CD4-positive, alpha-beta T cell treated with Interleukin-21 for 1 hour (primary cell): Measurements from ENCODE around the gene PHLDB3.
A peak's percentile ranks its signal among the peaks of the same experiment; 100 is the strongest.
"Not testable (repeated sequence)": the region's sequence is repeated elsewhere in the genome, so short reads cannot be mapped to it uniquely, and the experiment has no call there.

Experiments
- DNase-seq: peaks from one replicate; pipeline ENCODE4 v3.0.0-alpha.2; 2020

The PHLDB3 gene

DNA sequence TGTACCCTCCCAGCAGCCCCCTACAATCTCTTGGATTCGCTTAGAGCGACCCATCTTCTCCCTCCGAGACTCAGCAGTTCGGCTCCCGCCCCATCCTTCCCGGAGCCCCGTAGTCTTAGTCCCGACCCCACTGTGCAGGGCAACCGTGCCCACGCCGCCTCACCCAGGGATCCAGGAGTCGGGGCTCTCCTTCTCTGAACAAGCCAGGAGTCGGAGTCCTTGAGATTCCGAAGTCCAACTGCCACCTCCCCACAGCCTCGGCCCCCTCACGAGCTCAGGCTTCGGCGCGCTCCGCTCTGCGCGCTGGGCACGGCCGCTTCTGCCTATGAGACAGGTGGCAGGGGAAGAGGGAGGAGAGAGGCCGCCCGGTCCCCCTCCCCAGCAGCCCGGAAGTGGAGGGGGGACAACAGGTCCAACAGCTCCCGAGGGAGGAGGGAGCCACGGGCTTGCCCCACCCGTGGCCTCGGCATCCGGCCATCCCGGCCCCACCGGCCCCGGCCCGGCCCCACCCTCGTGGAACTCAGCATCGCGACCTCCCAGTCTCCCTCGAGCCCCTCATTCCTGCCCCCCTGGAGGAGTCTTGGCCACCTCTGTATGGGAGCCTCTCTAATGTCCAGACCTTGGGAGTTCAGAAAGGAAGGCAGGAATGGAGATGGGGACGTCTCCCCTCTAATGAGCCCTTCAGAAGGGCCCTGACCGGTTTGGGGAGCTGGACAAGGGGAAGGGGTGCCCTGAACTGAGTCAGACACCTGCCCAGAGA is at the start of gene PHLDB3:
PHLDB3 (minus strand) TSS at position 321 of the 760 bp plus-strand sequence. CDS start 628 bp downstream, outside the sequence.
- peak; percentile 63 for DNase-seq

DNA sequence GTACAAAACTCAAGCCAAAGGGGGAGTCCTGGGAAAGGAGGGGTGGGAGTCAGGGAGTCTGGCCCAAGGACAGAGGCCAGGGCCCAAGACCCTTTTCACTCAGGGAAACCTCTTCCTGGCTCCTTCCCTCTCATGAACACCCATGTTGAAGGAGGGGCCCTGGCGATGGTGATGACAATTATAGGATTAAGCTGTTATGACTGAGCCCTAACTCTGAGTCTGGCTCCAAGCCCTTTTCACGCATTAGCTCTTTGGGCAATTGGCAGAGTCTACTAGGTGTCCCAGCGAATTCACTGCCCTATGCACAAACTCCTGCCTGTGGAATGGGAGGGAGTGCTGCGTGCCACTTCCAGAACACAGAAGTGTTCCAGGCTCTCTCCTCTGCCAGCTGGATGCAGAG is 49.1 kb upstream of the PHLDB3 start:
- no peak for DNase-seq

DNA sequence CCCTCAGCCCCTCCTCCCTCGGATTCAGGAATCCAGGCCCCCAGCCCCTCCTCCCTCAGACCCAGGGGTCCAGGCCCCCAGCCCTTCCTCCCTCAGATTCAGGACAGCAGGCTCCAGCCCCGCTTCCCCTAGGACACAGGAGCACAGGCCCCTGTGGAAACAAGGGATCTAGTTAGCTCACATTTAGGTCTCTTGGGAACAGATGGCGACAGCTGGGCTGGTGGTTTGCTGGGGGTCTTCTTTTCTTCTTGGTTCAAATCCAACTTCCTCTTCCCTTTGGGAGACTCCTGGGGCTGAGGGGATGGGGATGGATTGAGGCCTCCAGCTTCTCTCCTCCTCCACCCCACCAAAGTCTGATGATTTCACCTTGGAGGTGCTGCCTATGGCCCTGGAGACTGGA is 48.1 kb upstream of the PHLDB3 start:
- DNase-seq = no peak

DNA sequence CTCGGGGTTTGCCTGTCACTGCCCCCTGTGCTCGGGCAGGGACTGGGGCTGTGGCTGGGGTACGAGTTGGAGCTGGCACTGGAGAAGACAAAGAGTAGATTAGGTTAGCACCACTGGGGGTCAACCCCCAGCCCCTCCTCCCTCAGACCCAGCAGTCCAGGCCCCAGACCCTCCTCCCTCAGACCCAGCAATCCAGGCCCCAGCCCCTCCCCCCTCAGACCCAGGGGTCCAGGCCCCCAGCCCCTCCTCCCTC is 47.6 kb upstream of the PHLDB3 start:
- no peak for DNase-seq

DNA sequence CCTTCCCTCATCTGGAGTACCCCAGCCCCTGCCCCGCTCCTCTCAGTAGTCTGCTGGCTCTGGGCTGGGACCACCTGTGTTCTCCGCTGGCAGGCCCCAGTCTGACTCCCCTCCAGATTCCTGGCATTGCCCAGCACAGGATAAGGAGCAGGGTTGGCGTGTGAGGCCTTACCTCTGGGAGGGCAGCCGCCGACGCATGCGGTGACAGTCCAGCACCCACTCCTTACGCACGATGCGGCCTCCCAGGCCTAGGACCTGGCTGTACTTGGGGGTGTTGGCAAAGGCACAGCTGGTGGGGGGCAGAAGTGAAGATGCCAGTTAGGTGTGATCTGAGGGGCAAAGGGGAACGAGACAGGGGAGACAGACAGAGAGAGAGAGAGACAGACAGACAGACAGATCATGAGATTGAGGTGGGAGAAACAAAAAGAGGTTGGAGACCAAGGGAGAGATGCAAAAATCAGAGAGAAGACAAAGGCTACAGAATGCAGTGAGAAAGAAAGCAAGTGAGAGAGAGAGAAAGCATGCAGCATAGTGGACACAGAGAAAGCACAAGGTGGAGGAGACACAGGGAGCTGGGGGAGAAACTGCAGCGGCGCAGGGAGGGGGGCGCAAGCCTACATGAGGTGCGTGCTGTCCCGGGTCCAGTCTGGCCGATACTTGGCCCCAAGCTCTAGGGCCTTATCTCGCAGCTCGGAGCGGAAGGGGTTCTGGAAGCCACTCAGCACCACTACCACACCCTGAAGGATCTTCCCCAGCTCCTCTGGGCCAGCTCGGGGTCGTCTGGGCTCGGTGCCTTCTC is 47.1 kb upstream of the PHLDB3 start:
- no peak for DNase-seq

DNA sequence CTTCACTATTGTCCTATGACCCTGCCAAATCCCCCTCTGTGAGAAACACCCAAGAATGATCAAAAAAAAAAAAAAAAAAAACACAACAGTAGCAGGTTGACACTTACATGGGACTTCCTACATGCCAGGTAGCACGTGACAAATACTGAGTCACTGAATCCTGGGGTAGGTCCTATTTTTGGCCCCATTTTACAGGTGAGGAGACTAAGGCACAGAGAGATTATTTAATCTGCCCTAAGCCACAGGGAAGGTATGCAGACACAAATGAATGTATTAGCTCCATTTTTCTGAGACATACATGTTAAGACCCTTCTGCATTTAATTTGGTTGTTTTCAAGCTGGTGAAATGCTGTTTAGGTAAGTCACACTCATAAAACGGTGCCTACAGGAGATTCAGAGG is 44.2 kb upstream of the PHLDB3 start:
- no peak for DNase-seq

DNA sequence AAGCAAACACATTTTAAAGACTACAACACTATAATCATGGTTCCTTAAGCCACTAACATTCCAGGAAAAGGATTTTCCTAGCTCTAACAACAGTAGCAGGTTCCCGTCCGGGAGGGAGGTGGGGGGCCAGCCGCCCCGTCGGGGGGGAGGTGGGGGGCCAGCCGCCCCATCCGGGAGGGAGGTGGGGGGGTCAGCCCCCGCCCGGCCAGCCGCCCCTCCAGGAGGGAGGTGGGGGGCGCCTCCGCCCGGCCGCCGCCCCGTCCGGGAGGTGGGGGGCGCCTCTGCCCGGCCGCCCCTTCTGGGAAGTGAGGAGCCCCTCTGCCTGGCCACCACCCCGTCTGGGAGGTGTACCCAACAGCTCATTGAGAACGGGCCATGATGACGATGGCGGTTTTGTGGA is 43.4 kb upstream of the PHLDB3 start:
- not testable (repeated sequence) for DNase-seq

DNA sequence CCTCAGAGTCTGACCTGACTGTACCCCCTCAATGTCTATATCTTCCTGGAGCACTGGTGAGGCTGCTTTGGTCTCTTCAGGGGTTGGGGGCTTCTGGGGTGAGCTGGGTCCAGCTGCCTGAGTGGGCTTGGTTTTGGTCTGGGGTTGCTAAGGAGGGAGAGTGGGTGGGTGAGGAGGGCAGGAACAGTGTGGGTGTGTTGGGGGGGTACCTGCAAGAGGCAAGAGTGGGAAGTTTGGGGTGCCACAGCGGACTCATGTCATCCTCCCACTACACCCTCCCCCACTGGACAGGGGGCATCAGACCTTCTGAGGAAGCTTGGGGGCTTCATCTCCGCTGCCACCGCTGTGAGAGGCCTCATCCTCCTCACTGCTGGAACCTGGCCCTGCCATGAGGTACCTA is 42.0 kb upstream of the PHLDB3 start:
- DNase-seq = no peak

DNA sequence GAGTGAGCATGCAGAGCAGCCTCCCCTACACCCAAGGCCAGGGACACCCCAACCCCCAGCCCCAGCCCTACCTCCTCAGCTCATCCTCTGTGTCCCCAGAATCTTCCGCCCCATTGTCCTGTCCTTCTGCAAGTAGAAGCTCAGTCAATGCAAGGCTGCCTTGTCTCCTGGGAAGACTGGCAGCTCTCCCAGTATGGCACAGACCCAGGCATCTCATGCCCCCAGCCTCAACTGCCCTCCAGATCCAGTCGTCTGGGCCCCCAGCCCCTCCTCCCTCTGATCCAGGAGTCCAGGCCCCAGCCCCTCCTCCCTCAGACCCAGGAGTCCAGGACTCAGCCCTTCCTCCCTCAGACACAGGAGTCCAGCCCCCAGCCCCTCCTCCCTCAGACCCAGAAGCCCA is 41.4 kb upstream of the PHLDB3 start:
- no peak for DNase-seq

DNA sequence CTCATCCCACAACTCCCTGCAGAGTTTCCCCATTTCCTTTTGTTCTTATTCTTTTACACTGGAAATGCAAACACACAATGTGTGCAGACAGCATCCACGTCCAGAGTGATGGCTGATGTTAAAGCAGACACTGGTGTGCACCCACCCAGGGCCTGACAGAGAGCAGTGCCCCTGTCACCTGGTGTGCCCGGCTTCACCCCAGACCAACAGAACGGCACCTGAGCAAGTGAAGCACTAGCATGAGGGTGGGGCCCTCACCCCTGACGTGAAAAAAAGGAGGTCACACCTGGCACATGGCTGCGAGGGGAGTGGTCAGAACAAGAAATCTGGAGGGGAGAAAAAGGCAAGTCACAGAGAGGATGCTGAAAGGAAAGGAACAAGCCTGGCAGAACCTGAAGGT is 40.7 kb upstream of the PHLDB3 start:
- DNase-seq = no peak

DNA sequence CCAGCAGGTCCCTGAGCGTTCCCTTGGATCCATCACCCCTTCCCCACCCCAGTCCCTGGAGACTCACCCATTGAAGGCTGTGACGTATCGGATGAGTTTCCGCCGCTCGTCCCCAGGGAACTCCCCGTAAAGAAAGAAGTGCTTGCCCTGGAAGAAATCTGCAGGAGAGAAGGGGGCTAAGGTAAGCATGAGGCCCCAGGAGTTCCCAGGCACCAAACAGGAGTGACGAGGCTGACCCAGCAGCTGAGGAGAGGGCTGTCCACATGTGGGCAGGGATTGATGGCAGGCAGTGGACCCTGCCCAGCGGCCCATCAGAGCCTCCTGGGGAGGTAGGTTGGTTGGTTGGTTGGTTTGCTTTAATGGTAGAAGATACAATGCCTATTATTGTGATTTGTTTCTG is 39.5 kb upstream of the PHLDB3 start:
- no peak for DNase-seq

DNA sequence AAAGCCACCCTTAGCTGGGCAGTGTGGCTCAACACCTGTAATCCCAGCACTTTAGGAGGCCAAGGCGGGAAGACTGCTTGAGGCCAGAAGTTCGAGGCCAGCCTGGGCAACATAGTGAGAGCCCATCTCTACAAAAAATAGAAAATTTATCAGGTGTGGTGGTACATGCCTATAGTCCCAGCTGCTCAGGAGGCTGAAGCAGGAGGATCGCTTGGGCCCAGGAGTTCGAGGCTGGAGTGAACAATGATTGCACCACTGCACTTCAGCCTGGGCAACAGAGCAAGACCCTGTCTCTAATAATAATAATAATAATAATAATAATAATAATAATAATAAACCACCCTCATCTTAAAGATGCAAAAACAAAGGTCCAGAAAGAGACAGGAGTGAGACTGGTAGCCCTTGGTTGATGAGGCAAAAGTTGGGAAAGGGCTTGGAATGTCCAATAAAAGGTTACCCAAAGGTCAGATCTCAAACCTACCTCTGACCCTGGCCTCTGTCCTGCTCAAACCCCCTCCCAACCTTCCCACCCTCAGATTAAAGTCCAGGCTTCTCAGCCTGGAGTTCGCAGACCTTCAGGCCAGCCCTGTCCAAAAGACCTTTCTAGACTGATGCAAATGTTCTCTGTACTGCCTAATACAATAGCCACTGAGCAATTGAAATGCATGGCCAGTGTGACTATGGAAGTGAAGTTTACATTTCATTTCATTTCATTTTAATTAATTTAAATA is 37.5 kb upstream of the PHLDB3 start:
- no peak for DNase-seq

DNA sequence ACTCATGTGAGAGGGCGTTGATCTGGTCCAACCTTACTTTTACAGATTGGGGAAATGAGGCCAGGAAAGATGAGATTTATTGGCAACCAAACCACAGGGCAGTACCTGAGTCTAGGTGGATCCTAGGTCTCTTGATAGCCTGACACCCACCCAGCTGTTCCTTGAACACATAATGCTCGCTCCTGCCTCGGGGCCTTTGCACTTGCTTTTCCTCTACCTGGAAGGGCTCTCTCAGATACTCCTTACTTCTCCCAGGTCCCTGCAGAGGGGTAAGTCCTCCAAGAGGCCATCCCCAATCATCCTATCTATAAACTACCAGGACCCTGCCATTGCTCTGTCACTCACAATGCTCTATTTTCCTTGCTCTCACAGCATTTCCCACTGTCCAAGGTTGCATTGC is 35.8 kb upstream of the PHLDB3 start:
- no peak for DNase-seq

DNA sequence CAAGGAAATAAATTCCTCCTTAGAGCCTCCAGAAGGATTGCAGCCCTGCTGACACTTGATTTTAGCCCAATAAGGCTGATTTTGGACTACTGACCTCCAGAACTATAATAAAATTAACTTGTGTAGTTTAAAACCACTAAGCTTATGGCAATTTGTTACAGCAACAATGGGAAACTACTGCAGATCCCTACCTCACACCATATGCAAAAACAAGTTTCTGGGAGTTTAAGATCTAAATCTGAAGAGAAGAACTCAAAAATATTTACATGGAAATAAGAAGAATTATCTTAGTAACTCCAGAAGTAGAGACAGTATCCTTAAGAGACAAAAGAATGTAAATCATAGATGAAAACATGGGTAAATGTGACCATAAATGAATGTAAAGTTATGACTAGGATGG is 34.4 kb upstream of the PHLDB3 start:
- no peak for DNase-seq

DNA sequence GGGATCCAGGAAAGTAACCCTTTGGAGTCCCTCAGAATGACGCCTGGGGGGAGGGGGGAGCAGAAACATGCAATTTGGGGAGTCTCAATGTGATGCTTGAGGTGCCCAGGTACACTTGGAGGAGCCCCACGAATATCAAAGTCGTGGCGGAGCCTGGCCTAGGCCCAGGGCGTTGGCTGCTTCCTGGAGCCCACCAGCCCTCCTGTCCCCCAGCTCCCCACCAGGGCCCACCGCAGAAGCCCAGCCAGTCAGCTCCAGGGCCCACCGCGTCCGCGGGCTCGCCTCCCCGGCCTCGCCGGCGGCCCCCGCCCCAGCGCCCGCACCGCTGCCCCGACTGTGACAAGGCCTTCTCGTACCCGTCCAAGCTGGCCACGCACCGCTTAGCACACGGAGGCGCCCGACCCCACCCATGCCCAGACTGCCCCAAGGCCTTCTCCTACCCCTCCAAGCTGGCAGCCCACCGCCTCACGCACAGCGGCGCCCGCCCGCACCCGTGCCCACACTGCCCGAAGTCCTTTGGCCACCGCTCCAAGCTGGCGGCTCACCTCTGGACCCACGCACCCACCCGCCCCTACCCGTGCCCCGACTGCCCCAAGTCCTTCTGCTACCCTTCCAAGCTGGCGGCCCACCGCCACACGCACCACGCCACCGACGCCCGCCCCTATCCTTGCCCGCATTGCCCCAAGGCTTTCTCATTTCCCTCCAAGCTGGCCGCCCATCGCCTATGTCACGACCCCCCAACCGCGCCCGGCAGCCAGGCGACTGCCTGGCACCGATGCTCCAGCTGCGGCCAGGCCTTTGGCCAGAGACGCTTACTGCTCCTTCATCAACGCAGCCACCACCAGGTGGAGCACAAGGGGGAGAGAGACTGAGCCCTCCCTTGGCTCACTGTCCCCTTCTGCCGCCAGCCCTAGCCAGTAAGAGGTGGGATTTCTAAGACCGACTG is 30.5 kb upstream of the PHLDB3 start:
- peak; percentile 35 for DNase-seq

DNA sequence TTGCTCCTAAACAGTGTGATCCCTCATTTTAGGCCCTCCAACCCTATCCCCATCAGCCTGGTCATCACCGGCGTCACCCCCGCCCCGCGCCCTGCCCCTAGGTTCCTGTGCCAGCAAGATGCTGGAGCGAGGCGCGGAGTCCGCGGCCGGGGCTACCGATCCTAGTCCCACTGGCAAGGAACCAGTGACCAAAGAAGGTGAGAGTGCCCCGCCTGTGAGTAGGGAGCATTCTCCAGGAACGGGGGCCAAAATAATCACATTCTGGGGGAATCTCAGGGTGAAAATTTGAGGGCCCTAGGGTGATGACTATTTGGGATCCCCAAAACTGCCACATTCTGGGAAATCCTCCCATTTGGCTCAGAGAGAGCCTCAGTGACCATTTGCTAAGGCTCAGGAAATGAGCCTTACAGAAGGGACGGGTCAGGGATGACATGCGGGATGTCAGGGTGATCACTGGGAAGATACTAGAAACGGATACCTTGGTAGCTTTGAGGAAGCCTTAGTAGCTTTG is 29.8 kb upstream of the PHLDB3 start:
- no peak for DNase-seq

DNA sequence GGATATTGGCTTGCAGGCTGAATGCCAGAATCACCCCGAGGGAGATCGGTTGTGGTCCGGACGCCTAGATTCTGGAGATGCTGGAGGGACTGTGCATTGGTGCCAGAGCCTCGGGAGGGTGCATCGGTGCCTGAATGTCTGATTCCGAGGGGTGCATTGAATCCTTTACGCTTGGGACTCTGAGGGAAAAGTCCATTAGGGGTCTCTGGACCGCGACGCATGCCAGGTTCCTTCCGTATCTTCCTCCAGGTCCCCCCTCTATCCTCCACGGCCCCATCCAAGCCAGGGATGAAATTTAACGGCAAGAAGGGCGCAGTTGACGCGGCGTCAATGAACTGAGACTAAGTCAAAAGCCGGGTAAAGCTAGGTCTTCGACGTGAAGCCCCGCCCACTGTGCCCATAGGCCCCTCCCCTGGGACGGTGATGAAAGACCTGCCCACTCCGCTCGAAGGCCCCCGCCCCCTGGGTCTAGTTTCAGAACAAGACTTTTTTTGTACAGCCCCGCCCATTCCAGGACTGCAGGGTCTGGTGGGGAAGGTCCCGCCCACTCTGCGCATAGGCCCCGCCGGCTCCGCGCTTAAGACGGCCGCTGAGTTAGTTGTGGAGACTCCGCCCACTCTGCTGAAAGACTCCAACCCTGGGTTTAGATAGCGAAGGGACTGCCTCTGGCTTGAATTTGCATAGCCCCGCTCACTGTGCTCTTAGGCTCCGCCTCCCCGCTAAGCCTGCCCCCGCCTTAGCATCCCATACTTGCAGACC is 29.2 kb upstream of the PHLDB3 start:
- DNase-seq = peak; percentile 98

DNA sequence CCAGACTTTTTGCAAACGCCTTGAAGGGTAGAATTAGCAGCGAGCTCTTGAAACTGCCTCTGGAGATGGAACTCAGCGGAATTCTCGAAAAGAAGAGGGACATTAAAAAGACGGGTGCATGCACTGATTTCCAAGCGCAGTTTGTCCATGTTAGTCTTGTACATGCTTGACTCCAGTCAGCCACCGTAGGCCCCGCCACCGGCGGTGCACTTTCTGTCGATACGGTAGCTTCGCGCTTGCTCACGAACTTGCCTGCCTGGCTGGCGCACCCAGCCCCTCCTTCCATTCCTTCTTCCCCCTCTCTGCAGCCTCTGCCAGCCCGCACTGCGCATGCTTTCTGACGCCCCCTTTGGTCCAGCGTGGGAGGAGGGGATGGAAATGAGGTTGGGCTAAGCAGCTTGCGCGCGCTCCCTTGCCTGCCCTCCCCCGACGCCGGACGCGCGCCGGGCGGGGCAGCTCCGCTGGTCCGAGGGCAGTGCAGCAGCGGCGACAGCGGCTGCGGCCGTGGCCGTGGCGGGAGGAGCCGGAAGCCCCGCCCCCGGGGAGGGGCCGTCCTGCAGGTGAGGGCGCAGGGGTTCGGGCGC is 28.5 kb upstream of the PHLDB3 start, which contains the start of gene ZNF575:
ZNF575 (plus strand) TSS at position 227 of the 584 bp plus-strand sequence. CDS start 1,235 bp downstream, outside the sequence.
- DNase-seq = peak; percentile 87

DNA sequence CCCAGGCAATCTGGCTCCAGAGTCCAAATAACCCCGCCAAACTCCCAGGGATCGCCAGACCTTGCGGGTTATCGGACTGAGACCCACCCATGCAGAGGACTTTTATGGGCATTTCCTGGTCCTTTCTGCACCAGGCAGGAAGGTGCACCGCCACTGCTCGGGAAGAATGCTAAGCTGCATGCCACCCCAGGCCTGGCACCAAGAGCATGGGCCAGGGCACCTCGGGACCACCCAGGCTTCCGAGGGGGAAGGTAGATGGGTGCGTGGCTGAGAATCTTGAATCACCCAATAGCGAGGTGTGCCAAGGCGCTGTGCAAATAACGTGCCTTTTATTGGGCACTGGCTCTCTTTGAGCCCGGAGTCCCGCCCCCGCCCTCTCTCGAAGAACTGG is 28.0 kb upstream of the PHLDB3 start:
- no peak for DNase-seq

DNA sequence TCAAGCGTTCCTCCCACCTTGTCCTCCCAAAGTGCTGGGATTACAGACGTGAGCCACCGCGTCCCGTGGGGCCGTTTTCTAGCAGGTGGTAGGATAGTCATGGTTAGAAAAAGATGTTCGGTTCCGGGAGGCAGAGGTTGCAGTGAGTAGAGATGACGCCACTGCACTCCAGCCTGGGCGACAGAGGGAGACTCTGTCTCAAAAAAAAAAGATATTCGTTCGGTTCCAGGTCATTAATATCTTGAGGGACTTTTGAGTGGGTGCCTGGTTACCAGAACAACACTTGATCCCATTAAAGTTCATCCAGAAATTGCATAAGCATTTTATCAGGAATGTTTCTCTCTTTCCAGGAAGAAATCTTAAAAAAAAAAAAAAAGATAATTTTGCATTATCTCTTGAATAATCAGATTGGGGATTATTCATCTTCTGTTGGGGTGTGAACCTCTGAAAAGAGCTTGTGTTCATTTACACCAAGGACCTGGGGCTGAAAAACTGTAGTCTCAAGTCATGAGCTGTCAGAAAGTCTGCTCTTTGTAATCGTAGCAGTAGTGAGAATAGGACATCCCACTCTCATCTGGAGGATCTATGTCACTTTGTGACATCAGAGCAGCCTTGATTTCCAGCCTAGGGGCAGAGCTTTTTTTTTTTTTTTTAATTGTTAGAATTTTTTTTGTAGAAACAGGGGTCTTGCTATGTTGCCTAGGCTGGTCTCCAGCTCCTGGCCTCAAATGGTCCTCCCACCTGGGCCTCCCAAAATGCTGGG is 23.5 kb upstream of the PHLDB3 start:
- no peak for DNase-seq
